ENCODE data around the gene FBXO9. TPM values are rescaled to one million over a fixed set of nuclear protein-coding genes. Genes with fewer than 3 reads are reported as not detected.

The FBXO9 gene
- total RNA-seq, 1 experiment from 2014 or later: 111 TPM

DNA sequence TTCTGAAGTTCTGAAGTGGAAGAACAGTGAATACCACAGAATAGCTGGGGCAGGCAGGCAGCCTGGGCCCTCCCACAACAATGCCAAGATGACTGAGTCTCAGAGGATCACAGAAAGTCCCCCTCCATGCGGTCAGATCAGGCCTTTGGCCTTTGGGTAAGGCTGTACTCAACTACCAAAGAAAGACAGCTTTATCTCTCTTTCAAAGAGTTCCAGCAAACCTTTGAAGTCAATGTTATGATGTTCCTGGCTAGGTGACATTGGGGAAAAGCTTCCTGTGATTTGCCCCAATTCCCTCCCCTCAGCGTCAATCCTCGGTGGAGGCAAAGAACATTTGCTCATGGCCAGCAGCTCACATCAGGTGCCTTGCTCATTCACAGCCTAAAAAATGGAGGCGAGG lies 10.7 kb upstream of the FBXO9 start:
- H3K36me3 Mint-ChIP-seq (ENCODE audit: insufficient read depth, unreplicated experiment): peaks cover 14% of the 10 kb centered on the region
- TF ChIP-seq, protein P1, sequence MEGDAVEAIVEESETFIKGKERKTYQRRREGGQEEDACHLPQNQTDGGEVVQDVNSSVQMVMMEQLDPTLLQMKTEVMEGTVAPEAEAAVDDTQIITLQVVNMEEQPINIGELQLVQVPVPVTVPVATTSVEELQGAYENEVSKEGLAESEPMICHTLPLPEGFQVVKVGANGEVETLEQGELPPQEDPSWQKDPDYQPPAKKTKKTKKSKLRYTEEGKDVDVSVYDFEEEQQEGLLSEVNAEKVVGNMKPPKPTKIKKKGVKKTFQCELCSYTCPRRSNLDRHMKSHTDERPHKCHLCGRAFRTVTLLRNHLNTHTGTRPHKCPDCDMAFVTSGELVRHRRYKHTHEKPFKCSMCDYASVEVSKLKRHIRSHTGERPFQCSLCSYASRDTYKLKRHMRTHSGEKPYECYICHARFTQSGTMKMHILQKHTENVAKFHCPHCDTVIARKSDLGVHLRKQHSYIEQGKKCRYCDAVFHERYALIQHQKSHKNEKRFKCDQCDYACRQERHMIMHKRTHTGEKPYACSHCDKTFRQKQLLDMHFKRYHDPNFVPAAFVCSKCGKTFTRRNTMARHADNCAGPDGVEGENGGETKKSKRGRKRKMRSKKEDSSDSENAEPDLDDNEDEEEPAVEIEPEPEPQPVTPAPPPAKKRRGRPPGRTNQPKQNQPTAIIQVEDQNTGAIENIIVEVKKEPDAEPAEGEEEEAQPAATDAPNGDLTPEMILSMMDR (IDR thresholded peaks at IDR 0.05; ENCODE audit: insufficient read depth in 1 of 2, low read depth in 1 of 2, low read length in 1 of 2, severe bottlenecking in 1 of 2, unreplicated experiment in 1 of 2): no peak
- Histone ChIP-seq H3K4me3 (ENCODE audit: low read depth, low read length) (no peak overlapping the region), H3K9me3 (no peaks in the 10 kb centered on the region), H3K27me3 (replicated peaks; ENCODE audit: control insufficient read depth, insufficient read depth, low read length) (no peaks in the 10 kb centered on the region), H3K36me3 (ENCODE audit: control insufficient read depth, insufficient read depth, low read length) (no peaks in the 10 kb centered on the region; the same call in 1 of the 2 replicates), H3K4me1 (peaks cover 16% of the 10 kb centered on the region)
- CTCF ChIA-PET: no interaction called here
- intact Hi-C loops (cut with micrococcal nuclease; ENCODE audit: unreplicated experiment): no loop called here
- H3K4me3 Mint-ChIP-seq (ENCODE audit: unreplicated experiment): no peak overlapping the region
- peaks cover 30% of the 10 kb centered on the region for H3K4me1 Mint-ChIP-seq (ENCODE audit: low read depth, unreplicated experiment)
- no peak overlapping the region for H3K27ac Mint-ChIP-seq (ENCODE audit: unreplicated experiment)
- no peaks in the 10 kb centered on the region for H3K9me3 Mint-ChIP-seq (ENCODE audit: unreplicated experiment)
- POLR2A ChIA-PET: no interaction called here
- no peaks in the 10 kb centered on the region for H3K27me3 Mint-ChIP-seq (ENCODE audit: insufficient read depth, unreplicated experiment)
- no peak for DNase-seq
- BruUV-seq (replicated peaks): no TSS peak

DNA sequence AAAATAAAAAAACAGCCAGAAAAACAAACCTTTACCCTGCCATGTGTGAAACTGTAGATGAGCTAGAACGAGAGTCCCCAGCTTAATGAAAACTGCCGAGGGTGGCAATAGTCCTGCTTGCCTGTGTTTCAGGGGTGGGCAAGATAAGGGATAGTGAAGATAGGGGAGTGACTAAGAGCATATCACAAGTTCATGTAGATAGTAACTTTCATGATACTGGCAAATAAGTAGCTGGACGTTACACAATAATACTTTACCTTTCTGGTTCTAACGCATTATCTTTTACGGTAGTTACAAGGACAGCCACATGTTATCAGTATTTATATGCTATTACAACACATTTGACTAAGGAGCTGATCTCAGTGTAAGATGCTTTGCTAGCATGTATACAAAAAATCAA lies 9.3 kb upstream of the FBXO9 start:
- Mint-ChIP-seq H3K4me3 (ENCODE audit: unreplicated experiment) (no peak overlapping the region), H3K4me1 (ENCODE audit: low read depth, unreplicated experiment) (peaks cover 35% of the 10 kb centered on the region), H3K9me3 (ENCODE audit: unreplicated experiment) (no peaks in the 10 kb centered on the region), H3K27ac (ENCODE audit: unreplicated experiment) (peak overlapping the region; percentile 45), H3K36me3 (ENCODE audit: insufficient read depth, unreplicated experiment) (peaks cover 14% of the 10 kb centered on the region), H3K27me3 (ENCODE audit: insufficient read depth, unreplicated experiment) (no peaks in the 10 kb centered on the region)
- H3K27me3 ChIP-seq (replicated peaks; ENCODE audit: control insufficient read depth, insufficient read depth, low read length): no peaks in the 10 kb centered on the region
- H3K36me3 ChIP-seq (ENCODE audit: control insufficient read depth, insufficient read depth, low read length): no peaks in the 10 kb centered on the region; the same call in 1 of the 2 replicates
- DNase-seq: no peak
- intact Hi-C loops (cut with micrococcal nuclease; ENCODE audit: unreplicated experiment): no loop called here
- H3K4me3 ChIP-seq (ENCODE audit: low read depth, low read length): no peak overlapping the region
- TF ChIP-seq, protein P1 (IDR thresholded peaks at IDR 0.05; ENCODE audit: insufficient read depth in 1 of 2, low read depth in 1 of 2, low read length in 1 of 2, severe bottlenecking in 1 of 2, unreplicated experiment in 1 of 2): no peak
- ChIA-PET CTCF (interaction anchor here (0.6 to 0.9 kb wide), 2 partner anchors 10 to 48 kb away, joined by 4 to 10 read pairs; no protein-coding TSS in a partner anchor), POLR2A (no interaction called here)
- peaks cover 20% of the 10 kb centered on the region for H3K4me1 ChIP-seq
- BruUV-seq (replicated peaks): no TSS peak
- no peaks in the 10 kb centered on the region for H3K9me3 ChIP-seq

DNA sequence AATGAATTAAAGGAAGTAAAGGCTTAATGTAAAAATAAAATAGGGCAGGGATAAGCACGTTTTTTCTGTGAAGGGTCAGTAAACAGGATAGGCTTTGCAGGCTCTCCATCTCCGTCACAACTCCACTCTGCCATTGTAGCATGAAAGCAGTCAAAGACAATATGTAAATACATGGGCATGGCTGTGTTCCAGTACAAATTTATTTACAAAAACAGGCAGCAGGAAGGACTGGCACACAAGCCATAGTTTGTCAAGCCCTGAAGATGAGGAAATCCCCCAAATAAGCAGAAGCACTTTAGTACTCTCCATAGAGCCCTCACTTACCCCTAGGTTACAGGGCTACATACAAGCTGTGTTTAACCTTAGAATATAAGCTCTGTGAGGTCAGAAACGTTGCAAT lies 8.9 kb upstream of the FBXO9 start:
- H3K27ac Mint-ChIP-seq (ENCODE audit: unreplicated experiment): peak overlapping the region; percentile 45
- H3K4me1 ChIP-seq: peaks cover 20% of the 10 kb centered on the region
- TF ChIP-seq, protein P1 (IDR thresholded peaks at IDR 0.05; ENCODE audit: insufficient read depth in 1 of 2, low read depth in 1 of 2, low read length in 1 of 2, severe bottlenecking in 1 of 2, unreplicated experiment in 1 of 2): no peak
- peaks cover 14% of the 10 kb centered on the region for H3K36me3 Mint-ChIP-seq (ENCODE audit: insufficient read depth, unreplicated experiment)
- no peaks in the 10 kb centered on the region for H3K27me3 Mint-ChIP-seq (ENCODE audit: insufficient read depth, unreplicated experiment)
- H3K27me3 ChIP-seq (replicated peaks; ENCODE audit: control insufficient read depth, insufficient read depth, low read length): no peaks in the 10 kb centered on the region
- no peaks in the 10 kb centered on the region; the same call in 1 of the 2 replicates for H3K36me3 ChIP-seq (ENCODE audit: control insufficient read depth, insufficient read depth, low read length)
- POLR2A ChIA-PET: no interaction called here
- H3K4me3 ChIP-seq (ENCODE audit: low read depth, low read length): no peak overlapping the region
- H3K9me3 ChIP-seq: no peaks in the 10 kb centered on the region
- H3K4me3 Mint-ChIP-seq (ENCODE audit: unreplicated experiment): no peak overlapping the region
- BruUV-seq (replicated peaks): no TSS peak
- intact Hi-C loops (cut with micrococcal nuclease; ENCODE audit: unreplicated experiment): no loop called here
- DNase-seq: no peak
- no peaks in the 10 kb centered on the region for H3K9me3 Mint-ChIP-seq (ENCODE audit: unreplicated experiment)
- peaks cover 35% of the 10 kb centered on the region for H3K4me1 Mint-ChIP-seq (ENCODE audit: low read depth, unreplicated experiment)
- CTCF ChIA-PET: interaction anchor here (0.9 kb wide), 1 partner anchor 10 kb away, joined by 4 read pairs; no protein-coding TSS in a partner anchor
